GM19193 (cell line): ENCODE data around the gene TRIM21.
A peak's percentile ranks its signal among the peaks of the same experiment; 100 is the strongest.

Experiments
- POLR2A ChIP-seq: IDR thresholded peaks from 4 replicates; pipeline ENCODE4 v1.6.1; 2011; ENCODE audit not compliant: insufficient read depth, insufficient read length; ENCODE audit errors: extremely low read depth

Gene TRIM21

DNA sequence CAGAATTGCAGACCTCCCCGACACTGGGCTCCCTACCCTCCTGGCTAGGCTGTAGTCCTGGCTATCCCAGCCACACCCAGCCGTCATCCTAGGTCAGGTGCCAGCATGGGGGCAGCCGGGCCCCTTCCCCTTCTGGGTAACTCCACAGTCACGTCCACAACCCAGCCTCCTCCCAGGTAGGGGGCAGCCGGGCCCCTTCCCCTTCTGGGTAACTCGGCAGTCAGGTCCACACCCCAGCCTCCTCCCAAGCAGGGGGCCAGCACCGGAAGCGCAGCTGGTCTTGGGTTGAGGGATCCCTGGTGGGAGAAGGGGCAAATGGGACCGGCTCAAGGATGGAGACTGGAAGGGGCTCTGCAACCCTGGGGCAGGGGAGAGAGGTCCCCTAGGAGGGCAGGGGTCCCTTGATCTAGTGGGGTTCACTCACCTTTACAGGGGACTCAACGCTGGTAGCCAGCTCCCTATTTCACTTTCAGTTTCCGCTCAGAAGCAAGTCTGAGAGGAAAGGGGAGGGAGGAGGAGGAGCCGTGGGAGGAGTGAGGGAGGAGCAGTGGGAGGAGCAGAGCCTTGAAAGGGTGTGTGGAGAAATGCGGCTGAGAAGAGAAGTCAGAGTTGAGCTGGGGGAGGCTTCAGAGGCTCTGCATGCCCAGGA lies at the start of gene TRIM21:
Gene TRIM21, minus strand, starts transcription at position 494 of the 649 bp plus-strand sequence. CDS start 3,293 bp downstream, outside the sequence.
- peak; percentile 72 for TF ChIP-seq POLR2A

DNA sequence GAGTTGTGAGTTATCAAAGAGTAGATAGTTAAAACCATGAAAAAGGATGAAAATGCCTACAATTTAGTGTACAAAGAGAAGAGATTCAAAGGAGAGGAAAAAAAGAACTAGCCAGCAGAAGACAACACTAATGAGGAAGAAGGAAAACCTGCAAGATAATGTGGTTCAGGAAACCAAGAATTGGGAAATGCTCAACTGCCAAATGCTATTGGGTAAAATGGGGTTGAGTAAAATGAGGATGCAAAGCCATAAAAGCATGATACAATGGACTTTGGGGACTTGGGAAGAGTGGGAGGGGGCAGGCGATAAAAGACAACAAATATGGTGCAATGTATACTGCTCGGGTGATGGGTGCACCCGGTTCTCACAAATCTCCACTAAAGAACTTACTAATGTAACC lies 48.0 kb upstream of the TRIM21 start:
- no peak for TF ChIP-seq POLR2A

DNA sequence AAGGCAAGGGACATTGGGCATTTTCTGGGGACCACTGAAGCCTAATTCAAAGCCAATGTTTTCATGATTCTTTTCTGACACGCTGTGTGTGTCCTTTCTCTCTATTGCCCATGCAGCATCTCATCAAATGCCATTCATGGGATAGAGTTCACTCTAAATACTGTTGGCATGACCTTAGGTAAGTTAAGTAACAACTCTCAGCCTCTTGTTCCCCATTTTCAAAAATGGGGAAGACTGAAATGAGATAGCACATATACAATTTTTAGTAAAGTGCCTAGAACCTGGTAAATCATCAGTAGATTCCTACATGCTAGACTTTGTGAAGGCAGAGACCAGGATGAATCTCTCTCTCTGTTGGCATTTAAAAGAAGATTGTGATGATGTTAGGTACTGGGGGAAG lies 42.9 kb upstream of the TRIM21 start:
- no peak for TF ChIP-seq POLR2A

DNA sequence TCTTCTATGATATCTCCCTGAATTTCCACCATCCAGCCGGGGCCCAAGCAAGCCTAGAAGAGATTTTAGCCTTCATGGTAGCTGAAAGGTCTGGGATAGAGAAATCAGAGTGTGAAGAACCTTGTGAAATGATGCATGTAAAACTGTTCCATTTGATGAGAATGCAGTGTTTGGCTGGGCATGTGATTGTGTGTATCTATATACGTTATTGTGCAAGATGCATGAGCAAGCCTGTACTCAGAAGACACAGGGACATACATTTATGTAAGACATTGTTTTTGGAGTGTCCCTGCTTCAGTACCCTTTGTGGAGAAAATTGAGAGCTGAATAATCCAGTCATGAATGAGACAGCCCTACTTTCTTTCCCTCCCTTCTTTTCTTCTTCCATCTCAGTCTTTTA lies 40.4 kb upstream of the TRIM21 start:
- TF ChIP-seq POLR2A: no peak

DNA sequence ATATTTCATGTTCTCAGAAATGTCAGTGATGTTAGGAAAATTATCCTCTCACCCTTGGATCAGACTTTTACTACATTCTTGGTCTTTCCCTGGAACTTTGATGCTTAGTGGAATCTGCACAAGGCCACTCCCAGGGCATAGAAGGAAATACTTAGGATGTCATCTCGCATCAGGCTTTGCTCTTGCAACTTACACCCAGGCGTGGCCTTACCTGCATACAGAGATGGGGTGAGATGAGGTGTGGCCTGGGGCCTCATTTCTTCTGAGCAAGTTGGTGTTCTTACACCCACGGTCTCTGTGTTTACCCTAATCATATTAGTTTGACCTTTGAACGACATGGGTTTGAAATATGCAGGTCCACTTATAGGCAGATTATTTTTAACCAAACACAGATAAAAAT lies 36.5 kb upstream of the TRIM21 start:
- no peak for TF ChIP-seq POLR2A

DNA sequence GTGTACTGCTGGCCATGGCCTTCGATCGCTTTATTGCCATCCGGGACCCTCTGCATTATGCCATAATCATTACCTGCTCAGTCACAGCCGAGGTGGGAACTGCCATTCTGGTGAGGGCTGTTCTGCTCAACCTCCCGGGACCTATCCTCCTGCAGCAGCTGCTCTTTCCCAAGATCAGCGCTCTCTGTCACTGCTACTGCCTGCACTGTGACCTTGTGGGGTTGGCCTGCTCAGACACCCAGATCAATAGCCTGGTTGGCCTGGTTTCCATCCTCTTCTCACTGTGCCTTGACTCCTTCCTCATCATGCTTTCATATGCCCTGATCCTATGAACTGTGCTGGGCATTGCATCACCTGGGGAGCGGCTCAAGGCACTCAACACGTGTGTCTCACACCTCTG lies 24.9 kb upstream of the TRIM21 start:
- TF ChIP-seq POLR2A: no peak

DNA sequence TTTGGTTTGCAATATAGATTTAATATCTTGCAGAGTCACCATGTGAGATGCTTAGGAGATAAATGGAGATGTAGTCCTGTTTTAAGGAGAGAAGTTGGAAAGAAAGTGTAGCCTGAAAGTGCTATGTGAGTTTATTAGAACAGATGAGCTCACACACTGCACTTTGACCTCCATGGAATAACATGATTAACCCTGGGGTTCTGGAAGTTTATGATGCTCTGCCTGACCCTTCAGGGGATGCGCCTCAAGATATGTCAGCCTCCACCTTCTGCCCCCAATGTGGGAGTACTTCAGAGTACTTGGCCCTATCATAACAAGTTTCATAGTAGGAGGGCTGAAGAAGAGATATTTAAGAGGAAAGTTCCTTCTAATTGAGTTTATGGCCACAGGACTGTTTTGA lies 23.3 kb upstream of the TRIM21 start:
- TF ChIP-seq POLR2A: no peak

DNA sequence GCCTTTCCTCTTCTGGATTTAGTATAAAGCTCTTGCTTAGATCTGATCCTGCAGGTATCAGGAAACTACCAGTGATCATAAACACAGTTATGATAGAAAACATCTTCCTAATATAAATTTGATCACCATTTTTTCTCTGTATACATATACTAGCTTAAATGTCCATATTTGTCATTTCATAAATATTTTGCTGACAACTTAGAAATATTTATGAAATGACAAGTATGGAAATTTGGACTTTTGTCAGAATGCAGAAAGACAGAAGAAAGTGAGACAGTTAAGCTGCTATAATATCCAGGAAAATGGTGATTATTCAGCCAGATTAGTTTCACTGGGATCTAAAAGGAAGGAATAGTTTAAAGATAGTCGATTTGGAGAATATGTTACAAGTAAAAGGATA lies 22.8 kb upstream of the TRIM21 start:
- no peak for TF ChIP-seq POLR2A

DNA sequence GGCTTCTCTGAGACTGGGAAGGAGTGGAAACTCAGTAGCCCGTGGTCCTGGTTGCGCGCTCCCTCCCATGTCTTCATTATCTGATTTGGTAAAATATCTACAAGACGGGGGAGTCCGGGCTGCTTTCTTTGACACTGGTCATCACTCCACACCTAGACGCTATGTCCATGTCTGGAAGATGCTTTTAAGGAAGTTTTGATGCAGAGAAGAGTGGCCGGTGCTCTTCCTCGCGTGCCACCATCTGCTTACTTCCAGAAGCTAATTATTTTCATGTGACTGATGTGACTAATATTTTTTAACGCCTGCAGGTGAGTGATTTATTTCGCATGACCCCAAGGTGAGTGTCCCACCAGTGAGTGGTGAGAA lies 339 bp upstream of the TRIM21 start:
- TF ChIP-seq POLR2A: no peak

DNA sequence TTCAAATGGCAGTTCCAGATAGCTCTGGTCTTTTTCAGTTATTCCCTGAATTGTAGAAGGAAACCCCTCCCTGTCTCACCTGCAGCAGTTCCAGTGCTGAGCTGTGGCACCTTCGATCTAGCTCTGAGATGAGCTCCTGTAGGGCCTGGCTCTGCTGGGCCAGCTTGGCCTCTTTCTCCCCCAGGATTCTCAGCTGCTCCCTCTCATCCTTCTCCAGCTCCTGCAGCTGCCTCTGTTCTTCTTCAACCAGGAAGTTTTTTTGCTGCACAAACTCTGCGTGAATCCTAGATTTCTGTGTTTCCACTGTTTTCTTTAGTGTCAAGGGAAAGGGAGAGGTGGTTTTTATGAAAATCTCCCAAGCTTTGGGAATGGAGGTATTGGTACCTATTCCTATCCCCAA lies 5.3 kb downstream of the TRIM21 start:
- TF ChIP-seq POLR2A: no peak

DNA sequence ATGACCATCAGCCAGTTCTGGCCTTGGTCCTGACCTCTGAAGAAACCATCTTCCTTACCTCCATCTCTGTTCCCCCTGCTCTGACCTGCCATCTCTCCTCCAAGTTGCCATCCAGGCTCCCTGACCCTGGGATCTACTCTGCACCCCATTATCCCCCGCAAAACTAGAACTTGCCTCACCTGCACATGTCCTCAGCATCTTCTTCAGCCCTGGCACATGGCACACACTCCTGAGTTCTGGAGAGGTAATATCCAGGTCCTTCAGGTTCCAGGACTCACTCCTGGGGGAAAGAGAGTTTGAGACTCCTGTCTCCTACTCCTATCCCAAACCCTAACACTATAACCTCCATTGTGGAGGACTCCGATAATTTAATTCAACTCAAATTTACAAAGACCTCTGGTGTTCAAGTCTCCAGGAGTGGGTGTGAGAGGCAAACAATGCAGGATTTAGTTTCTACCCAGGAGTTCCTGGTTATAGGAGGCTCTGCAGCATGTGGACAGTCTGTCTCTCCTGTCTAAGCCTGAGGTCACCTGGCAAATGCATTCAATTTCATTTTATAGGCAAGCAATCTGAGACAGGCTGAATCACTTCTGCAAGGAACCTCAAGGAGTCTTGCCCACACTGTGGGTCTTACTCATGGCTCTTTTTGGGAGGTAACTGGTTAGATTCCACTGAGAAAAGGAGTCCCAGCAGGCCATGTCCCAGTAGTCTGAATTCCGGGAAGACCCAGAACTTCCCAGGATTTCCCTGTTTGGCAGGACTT lies 7.3 kb downstream of the TRIM21 start:
- no peak for TF ChIP-seq POLR2A

DNA sequence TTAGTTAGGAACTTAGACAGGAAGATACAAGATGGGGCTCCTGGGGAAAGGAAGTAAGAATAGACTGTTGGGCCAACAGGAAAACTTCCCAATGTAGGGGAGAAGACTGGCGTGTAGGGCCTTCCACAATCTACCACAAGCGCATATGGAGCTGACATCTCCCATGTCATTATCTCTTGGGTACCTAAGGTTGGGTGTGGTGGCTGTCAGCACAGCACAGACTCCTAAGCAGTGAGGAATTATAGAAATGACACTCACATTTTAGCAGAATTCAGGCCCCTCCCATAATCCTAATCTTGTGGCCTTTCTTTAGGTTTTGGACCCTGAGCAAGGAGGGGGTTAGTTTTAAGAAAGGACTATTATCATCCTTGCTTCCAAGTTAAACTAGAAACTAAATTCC lies 11.6 kb downstream of the TRIM21 start:
- no peak for TF ChIP-seq POLR2A

DNA sequence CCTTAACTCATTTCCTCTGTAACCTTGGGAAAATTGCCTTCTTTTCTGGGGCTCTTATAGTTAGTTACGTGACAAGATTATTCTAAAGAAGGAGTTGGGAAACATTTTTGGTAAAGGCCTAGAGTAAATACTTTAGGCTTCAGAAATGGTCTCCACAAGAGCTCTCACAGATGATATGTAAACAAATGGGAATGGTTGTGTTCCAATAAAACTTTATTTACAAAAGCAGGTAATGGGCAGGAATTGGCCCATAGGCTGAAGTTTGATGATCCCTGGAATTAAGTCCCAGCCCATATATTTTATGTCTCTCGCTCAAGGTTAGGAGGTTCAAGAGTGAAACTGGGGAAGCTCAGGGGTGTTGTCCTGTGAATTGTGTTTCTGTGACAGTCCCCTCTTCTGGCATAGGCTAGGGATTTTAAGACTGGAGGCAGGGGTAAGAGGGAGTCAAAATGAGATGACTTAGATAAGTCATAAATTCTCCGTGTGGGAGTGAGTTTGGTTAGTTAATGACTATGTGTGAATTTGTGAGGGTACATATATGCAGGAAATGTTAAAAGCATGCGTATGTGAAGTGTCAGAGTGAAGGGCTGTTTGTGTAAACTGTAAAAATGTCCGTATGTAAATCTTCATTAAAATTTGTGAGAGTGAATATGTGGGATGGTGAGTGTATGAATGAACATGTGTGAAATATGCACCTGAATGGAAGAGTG lies 17.9 kb downstream of the TRIM21 start:
- no peak for TF ChIP-seq POLR2A

DNA sequence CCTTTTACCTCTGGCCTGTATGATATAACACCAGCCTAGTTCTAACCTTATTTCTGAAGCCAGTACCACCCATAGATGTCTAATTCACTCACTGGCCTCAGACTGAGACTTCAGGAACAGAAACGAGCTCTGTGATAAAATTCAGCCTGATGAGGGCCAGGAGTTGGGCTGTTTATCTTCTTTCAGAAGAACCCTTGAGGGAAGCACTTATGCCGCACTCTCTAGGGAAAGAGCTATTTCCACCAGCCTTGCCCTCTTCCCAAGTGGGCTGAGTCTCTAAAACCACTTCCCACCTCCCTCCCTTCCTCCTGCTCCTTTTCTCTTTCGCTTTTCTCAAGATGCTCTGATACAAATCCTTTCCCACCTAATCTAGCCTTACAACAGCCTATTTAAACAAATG lies 23.3 kb downstream of the TRIM21 start:
- TF ChIP-seq POLR2A: no peak

DNA sequence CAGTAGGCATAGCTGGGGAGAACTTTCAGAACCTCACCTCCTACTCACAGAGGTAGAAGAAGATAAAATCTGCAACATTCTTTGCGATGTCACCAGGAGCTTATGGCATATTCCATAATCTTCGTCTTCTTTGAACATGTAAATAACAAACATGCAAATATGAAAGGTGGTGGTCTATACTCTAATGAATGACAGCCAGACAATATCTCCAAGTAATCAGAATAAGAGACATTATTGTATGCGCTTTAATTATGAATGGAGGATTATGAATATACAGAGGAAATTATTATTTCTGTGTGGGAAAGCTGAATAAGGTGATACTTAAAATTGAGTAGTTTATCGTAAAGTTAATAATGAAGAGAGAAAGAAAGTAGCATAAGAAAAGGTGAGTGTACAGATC lies 25.2 kb downstream of the TRIM21 start, which contains the start of gene OR52B4:
Gene OR52B4, minus strand, starts transcription at position 101 of the 400 bp plus-strand sequence. Its CDS starts 91 bp downstream, at position 10.
- TF ChIP-seq POLR2A: no peak
